Ramos (cell line): ENCODE measurements around the gene PTPRN2.

Experiments
- in situ Hi-C: fragments of 300-500 bp; cut with MboI; formaldehyde crosslinking; loops from one replicate; pipeline ENCODE4 v1.14.3; 2022; ENCODE audit warnings: low sequenced_read_pairs; ENCODE audit not compliant: unreplicated experiment

PTPRN2 gene

DNA sequence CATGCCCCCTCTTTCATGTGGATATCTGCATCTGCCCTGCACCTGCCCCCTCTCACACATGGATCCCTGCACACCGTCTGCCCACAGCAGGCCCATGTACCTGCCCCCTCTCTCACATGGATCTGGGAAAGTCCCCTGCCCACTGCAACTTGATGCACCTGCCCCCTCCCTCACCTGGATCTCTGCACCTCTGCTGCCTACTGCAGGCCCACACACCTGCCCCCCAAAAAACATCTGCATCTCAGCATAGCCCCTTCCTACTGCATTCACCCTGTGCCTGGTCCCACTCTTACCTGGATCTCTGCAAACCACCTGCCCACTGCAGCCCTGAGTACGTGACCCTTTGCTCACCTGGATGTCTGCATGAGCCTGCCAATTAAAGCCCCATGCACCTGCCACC lies 479.8 kb downstream of the PTPRN2 start:
- in situ Hi-C loops = no loop called here

DNA sequence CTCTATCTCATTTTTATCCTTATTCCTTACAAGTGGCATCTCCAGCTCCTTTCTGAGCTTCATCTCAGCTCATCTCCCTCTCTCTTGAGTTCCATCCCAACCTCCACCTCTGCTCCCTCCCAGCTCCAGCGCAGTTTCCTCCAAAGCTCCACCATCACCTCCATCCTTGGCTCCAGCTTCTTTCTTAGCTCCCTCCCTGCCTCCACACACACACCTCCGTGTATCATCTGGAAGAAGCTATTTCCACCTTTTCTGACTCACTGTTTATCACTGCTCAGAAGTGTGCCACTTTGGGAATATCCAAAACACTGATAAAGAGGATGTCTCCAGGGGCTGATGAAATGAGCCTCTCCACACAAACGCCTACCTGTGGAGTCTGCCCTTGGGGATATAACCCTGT lies 481.4 kb downstream of the PTPRN2 start:
- in situ Hi-C loops = no loop called here

DNA sequence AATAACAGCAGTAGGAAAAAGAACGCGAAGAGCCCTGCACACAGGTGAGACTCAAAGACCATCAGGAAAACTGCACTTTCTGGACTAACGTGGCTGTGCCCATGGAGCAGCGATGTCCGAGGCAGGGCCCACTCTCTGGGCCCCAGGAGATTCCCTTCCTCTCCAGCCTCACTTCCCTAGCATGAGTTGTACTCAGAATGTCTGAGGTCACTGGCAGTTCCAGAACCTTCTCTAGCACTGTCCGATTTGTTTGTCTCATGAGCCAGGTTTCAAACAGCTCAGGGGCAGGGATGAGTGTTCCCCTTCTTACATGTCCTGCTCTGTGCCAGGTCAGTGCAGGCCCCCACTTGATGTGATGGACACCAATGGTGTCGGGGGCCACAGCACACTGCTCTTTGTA lies 484.2 kb downstream of the PTPRN2 start:
- in situ Hi-C loops = no loop called here

DNA sequence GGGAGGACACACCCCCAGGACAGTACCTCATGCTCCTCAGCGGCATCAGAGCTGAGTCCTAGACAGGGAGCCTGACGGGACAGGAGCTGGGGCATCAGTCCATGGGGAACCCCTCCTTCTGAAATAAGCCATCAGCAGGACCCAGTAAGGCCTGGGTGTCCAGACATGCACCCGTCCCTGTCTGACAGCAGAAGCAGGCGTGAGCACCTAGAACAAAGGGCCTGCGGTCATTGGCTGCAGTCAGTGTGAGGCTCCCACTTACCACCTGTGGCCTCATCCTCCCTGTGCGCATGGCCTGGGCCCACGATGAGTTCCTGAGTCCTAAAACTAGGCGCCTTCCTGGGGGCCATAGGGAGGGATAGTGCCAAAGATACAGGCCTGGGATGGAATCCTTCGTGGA lies 484.7 kb downstream of the PTPRN2 start:
- in situ Hi-C loops = no loop called here

DNA sequence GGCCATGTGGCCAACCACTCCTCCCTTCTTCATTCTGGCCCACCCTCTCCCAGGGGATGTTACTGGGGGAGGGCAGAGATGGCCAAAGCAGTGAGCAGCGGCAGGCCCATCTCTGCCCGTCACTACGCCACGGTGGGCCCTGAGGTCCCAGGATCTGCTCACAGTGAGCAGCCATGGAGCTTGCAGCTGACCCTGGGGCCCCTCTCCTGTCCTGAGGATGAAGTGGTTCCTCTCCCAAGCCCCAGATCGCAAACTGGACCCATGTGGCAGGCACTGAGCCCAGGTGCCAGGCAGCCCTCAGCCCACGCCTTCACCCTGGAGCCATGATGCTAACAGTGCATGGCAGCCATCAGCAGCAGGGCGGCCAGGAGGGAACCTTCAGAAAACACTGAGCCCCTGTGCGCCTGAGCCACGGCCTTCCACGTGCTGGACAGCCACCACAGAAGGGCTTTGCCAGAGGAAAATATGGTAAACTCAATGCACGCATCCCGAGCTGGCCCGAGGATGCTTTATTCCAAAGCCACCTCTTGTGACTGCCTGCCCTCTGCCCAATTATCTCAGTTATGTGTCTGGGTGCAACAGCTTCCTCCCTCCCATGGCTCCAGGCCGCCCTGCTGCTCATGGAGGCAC lies 485.7 kb downstream of the PTPRN2 start:
- in situ Hi-C loops = no loop called here

DNA sequence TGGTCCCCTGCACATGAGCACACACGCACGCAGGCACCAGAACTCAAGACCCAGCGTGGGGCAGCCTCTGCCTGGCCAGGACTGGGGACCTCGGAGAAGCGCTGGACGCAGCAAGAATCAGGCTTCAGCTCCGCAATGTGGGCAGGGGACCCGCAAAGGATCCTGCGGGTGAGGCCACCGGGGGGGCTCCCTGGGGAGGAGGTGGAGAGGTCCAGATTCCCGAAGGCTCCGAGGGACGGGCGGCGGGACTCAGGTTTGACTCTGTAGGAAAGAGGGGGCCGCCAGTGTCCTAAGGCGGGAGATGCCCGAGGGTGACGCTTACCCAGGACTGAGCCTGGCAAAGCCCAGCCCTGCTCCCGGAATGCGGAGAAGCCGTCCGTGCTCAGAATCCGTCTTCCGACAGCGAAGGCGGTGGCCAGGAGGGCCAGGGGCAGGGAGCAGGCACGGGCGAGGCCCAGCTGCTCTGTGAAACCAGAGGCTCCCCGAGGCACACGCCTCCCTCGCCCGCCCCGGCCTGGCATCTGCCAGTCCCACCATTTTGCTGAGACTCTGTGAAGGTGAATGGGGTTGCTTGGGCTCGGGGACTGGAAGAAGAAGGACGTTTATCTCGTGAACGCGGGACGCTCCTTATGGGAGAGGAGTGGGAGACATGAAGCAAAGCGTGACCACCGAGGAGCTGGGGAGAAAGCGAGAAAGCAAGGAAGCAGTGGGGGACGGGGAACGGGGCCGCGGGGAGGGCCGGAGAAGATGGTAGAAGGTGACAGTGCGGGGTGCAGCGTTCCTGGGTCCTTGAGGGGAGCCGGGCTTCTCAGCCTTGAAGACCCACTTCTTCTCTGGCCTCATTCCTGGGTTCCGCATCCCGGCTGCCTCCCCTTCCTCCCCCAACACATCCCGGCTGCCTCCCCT lies 489.2 kb downstream of the PTPRN2 start:
- in situ Hi-C loops = no loop called here

DNA sequence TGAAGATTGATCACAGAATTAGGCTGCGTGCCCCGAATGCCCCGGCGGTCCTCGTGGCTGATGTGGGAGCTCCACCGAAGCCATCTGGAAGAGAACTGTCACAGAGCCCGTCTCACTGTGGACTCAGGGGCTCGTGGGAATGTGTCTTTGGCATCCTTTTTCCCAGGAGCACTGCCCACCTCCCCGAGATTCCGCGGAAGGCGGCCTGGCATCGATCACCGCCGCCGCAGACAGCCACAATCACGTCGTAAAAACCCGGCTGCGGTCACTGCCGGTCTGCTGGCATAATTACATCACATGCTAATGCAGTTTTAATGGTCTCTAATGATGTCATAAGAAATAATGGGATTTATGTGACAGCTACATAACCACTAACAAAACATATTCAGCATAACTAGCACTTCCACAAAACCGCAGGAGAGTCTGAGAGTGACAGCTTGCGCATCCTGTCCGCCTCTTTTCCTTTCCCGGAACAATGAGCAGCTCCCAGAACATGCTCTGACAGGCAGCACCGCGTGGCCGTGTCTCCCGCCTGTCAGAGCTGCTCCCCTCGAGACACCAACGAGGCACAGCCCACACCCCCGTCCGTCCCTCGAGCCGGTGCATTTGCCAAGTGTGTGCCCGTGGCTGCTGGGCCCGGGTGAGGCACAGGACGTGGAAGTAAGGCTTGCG lies 490.0 kb downstream of the PTPRN2 start:
- in situ Hi-C loops = no loop called here

DNA sequence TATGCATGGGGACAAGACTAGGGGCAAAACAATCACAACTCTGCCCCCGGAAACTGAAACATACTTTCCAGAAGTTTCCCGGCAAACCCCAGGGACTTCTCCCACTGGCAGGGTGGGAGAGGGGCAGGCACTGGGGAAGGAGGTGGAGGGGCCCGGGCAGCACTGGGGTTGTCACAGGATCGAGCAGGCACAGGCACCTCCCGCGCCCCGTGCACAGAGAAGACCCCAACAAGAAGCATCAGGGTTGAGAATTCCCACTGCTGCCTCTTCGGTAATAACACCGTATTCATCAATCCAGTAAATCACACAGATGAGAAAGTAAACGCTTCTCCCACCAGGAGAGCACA lies 490.5 kb downstream of the PTPRN2 start:
- in situ Hi-C loops = no loop called here

DNA sequence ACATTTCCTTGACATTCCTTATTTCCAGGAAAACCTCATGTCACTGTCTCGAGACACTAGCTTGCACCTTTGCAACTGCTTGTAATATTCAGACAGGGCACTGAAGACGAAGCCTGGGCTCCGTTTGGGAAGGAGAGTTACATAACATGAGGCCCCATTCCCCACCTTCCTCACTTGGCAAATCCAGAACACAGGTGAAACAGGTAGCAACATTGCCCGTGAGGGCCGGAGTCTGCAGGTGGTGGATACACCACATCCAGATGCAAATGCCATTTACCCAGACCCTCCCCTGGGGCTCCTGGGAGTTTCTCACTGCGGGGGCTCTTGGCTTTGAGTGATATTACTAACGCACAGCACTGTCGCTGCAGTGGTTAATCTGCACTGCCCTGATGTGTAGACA lies 491.0 kb downstream of the PTPRN2 start:
- in situ Hi-C loops = no loop called here

DNA sequence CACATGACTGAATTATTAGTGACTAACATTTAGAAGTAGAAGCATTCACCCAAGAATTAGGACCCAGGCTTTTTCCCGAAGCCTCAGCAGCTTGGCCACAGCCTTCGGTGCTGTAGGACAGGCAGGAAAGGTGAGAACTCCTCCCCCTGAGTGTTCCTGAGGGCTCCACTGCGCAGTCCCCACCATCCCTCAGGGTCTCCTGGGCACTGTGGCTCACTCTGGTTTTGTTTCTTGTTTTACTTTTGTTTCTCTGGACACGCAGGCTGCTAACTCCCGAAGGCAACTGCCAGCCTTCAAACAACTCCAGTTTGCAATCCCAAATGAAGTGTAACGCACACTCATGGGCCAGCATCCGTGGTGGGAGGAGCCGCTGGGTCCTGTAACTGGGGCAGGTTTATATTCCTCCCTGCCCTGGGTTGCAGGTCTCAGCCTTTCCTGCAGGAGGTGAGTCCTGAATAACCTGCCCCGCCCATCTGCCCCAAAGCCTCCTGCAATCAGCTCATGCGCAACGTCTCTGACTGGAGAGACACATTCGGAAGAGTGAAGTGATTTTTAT lies 492.9 kb downstream of the PTPRN2 start:
- in situ Hi-C loops = no loop called here

DNA sequence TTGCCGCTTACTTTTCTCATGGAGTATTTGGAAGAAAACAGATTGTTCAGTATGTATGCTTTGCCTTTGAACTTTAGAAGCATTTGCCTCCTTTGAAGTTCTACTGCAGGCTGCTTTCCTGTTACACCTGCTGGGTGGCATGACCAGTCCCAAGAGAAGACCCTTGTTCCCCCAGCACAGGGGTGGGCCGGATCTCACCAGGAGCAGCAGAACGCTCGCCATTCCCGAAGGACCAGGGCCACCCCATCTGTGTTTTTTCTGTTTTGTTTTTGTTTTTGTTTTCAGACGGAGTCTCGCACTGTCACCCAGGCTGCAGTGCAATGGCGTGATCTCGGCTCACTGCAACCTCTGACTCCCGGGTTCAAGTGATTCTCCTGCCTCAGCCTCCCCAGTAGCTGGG lies 493.6 kb downstream of the PTPRN2 start:
- in situ Hi-C loops = no loop called here

DNA sequence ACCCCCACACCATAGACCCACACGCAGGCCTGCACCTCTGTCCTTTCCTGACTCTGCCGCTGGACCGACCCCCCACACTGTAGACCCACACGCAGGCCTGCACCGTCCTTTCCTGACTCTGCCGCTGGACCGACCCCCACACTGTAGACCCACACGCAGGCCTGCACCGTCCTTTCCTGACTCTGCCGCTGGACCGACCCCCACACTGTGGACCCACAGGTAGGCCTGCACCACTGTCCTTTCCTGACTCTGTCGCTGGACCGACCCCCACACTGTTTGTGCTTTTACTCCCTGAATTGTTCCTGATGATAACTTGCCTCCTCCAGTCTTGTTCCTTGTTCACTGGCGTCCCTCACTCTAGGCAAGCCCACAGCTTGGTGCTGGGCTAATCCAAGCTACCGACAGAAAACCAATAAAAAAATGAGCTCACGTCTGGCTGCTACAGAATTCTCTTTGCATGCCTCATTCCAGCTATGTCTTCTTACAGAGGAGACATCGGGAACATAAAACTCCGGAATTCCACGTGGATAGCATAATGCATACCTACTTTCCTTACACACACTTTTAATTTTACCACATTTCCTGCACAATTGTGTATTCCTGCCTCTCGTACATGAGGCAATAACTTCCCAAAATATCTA lies 494.3 kb downstream of the PTPRN2 start:
- in situ Hi-C loops = no loop called here

DNA sequence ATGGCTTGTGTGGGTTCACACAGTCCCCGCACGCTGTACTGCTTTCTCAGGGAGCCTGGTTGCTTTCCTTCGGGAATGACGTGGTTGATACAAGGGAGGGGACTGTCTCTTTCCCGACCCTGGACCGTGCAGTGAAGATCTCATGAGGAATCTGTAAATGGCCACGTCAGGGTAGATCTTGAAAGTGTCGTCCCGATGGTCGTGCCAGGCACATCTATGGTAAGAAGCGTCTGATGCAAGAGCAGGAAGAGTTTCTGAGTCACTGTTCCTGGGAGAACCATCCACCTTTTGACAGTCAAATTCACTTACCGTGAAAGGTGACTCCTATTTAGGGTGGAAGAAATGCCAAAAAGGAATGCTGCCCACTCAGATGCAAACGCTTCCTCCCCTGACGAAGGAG lies 500.4 kb downstream of the PTPRN2 start:
- in situ Hi-C loops = no loop called here

DNA sequence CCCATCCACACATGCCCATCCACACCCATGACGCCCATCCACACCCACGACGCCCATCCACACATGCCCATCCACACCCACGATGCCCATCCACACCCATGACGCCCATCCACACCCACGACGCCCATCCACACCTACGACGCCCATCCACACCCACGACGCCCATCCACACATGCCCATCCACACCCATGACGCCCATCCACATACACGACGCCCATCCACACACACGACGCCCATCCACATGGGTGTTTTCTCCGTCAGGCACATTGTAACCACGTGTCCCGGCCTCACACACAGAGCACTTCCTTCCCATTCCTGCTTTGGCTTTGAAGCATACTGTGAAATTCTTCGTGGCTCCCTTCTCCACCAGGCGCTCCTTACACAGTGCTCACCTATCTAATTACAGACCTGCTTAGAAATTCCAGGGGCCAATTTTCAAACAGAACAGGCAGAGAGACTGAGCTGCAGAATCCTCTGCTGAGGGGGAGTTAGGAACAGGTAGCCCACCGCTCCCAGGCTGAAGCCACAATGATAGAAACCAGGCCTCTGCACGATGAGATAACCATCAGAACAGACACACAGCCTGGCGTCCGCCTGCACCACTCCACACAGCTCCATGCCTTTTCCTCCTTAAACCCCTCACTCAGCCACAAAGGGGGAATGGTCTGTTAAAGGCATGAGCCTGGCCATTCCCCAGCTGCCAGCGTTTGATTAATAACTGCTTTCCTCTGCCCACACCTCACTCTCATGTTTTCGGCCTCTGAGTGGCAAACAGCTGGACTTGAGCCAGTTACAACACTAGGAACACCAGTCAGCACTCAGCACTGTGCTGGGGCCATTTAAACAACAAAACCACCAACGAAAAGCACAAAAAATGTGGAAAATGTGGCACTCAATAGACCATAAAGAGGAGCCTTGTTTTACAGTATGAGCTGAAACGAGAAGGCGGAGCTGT lies 501.6 kb downstream of the PTPRN2 start:
- in situ Hi-C loops = no loop called here

DNA sequence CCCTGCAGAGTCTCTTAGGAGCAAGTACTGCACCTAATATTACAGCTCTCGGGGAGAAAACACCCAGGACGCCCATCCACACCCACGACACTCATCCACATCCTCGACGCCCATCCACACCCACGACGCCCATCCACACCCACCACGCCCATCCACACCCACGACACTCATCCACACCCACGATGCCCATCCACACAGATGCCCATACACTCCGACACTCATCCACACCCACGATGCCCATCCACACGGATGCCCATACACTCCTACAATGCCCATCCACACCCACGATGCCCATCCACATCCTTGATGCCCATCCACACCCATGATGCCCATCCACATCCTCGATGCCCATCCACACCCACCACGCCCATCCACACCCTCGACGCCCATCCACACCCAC lies 503.1 kb downstream of the PTPRN2 start:
- in situ Hi-C loops = no loop called here

DNA sequence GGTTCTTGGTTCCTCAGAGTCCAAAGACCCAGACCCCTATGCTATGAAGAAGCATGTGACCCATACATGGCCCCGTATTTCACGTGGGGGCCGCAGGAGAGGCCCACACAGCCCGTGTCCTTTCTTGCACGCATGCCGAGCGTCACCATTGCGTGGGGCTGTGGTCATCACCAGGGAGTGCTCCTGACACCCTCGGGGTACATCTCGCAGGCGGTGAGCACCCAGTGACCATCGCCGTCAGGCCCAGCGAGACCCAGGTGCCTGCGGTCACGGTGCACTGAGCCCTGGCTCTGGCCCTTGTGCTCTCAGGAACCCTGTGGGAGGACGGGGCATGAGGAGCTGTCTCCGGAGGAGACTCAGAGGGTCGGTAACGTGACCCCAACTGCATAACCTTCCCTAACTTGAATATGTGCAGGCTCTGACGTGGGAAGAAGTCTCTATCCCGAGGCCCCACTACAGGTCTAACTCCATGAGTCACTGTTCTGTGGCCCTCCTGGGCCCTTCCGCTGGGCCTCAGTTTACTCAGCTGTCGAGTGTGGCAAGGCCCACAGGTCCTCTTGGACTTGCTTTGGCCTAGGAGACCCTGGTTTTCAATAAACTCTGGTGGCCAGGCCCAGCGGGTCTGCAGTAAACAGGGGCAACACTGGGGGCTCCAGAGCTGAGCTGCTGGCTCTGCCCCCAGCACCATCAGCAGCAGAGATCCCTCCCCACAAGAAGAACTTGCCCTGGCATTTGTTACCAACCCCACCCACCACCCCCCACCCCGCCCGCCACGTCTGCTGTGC lies 503.9 kb downstream of the PTPRN2 start:
- in situ Hi-C loops = no loop called here

DNA sequence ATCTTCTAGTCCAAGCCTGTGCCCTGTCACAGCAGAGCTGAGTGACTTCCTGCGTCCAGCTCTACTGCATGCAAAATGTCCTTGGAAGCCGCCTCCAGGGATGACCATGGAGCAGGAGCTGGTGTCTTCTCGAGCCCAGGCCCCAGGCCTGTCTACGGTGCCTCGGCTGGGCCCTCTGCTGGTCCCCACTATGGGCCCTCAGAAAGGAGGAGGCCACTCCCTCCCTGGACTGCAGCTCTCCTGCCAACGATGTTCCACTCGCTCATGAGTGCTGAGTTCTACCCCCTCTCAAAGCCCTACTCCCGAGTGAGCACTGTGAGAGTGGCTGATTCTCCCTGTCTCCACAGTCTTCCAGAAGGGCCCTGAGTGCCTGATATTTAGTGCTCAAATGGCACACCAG lies 504.9 kb downstream of the PTPRN2 start:
- in situ Hi-C loops = no loop called here

DNA sequence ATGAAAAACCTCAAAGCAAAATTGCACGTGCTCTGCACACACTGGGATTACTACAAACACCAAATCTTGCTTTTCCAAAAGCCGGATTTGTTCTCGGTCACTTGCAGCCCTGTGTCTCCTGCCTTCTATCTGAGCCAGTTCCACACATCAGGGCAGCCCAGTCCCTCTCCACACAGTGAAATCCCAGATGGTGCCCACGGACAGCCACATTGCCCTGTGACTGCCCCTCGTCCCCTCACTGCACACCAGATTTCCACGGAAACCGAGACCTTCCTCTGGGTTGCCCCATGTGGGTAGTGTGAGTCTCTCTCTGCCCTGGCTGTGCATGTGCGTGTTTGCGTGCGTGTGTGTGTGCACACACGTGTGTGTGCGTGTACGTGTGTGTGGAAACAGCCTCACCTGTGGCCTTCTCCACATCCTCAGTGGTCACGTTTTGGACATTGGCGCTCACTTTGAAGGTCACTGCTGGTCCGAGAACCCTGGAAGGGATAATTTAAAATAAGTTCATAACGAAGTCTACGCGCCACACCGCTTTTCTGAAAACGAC lies 506.7 kb downstream of the PTPRN2 start:
- in situ Hi-C loops = no loop called here
